Right lobe of liver (tissue), 6 donors: ENCODE results near the gene CMPK1. TPM values are rescaled to one million over a fixed set of nuclear protein-coding genes. Genes with fewer than 3 reads are reported as not detected.
"Not testable (repeated sequence)": the region's sequence is repeated elsewhere in the genome, so short reads cannot be mapped to it uniquely, and the experiment has no call there.

Source experiments
- ATAC-seq, 4 donors: fragments of 200-7000 bp; cut with Tn5 transposase; one replicate each; pipeline ENCODE4 v1.9.1; 2020; ENCODE audit warnings: mild to moderate bottlenecking in 4 of 4, moderate library complexity in 4 of 4
- DNase-seq, 3 donors: peaks; one replicate each; pipeline ENCODE4 v3.0.0-alpha.2; 2020
- H3K27ac ChIP-seq, 3 donors: fragments of 200-600 bp; one replicate each; pipeline ENCODE4 v1.8.0; 2022
- H3K27me3 ChIP-seq, 2 donors: fragments of 200-600 bp; one replicate each; pipeline ENCODE4 v1.8.0; 2022
- H3K36me3 ChIP-seq, 4 donors: fragments of 200-600 bp; sonication (generic) in 1 of 4; one replicate each; pipeline versions ENCODE4 v1.5.1 to v1.8.0; 2017 to 2022; ENCODE audit warnings: control low read depth in 1 of 4
- H3K4me1 ChIP-seq, 4 donors: fragments of 200-600 bp; sonication (generic) in 1 of 4; one replicate each; pipeline versions ENCODE4 v1.5.1 to v1.8.0; 2017 to 2022; ENCODE audit warnings: control low read depth in 1 of 4
- H3K4me3 ChIP-seq, 3 donors: fragments of 200-600 bp; one replicate each; pipeline ENCODE4 v1.8.0; 2022
- H3K9me3 ChIP-seq, 4 donors: fragments of 200-600 bp; sonication (generic) in 1 of 4; one replicate each; pipeline versions ENCODE4 v1.5.1 to v1.8.0; 2017 to 2022; ENCODE audit warnings: control low read depth in 1 of 4
- CTCF ChIP-seq, 4 donors: fragments of 200-600 bp in 3 of 4; fragments of 450-650 bp in 1 of 4; IDR thresholded peaks; one replicate each; pipeline versions ENCODE4 v1.5.1 to v1.8.0; 2016 to 2022; ENCODE audit warnings: antibody characterized with exemption in 4 of 4, mild to moderate bottlenecking in 2 of 4
- POLR2A ChIP-seq: fragments of 450-650 bp; IDR thresholded peaks from one replicate; pipeline ENCODE4 v1.6.1; 2017; ENCODE audit warnings: antibody characterized with exemption, mild to moderate bottlenecking
- WGBS: methylation state at CpG from one replicate; pipeline ENCODE4 v1.1.6; 2018; ENCODE audit warnings: low coverage, low lambda C conversion rate; ENCODE audit not compliant: insufficient coverage; ENCODE audit errors: missing lambda C conversion rate; 5-methylcytosine and 5-hydroxymethylcytosine counted together
- intact Hi-C, 2 donors: fragments of 100-400 bp; cut with DNase I; formaldehyde crosslinking; loops; one replicate each; pipeline versions ENCODE4 v1.11.2 to v1.14.1; 2022
- total RNA-seq, 6 experiments: library from RNA; depleted of rRNA in 2 of 6; stranded (reverse); fragments of >200 nt in 2 of 6; fragmentation: NEBNext Ultra II Directional in 3 of 6; extraction: Animal tissue kit (Norgen Biotek cat#: 25700) in 3 of 6; gene quantifications; one replicate each; pipeline versions ENCODE4 v1.1.0 to v1.2.4, GENCODE V29; 2016 to 2023
- donor health status: DM: no; HTN: yes; CAD: no.
- donor health status: DM: no; HTN: no; CAD: no.
- donor health status: DM: no; HTN: no; CAD: no.
- donor health status: DM: no; HTN: yes; CAD: no.
- donor health status: DM: no; HTN: yes; CAD: no.

The CMPK1 gene
- total RNA-seq, 6 experiments from 2014 or later: 101 to 160 (median 133) TPM

DNA sequence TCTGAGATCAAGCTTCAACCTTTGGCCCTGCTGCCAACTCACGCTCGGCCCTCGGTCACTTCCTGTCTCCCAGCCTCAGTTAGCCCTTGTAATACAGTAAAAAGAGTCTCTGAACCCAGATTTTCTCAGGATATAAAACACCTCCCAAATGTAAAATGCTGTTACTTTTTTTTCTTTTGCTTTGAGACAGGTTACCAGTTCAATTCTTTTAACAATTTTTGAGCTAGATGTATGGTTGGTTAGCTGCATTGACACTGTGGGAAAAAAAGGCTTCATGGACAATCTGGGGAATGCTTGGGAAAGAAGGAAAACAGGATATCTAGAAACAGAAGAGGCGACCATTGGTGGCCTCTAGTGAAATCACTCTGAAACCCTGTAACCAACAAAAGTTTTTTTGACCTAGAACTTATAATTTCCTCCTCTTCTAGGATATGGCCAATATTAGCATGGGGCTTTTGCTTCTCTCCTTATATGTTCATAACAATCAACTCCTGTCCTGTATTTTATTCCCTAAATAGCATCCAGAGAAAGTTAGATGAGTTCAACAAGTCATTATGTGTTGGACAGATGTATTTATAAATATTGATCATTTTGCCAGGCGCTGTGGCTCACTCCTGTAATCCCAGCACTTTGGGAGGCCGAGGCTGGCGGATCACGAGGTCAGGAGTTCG lies 1.3 kb downstream of the CMPK1 start:
- no peaks in the 10 kb centered on the region for H3K27me3 ChIP-seq
- 42% methylated on average over 9 of the region's 9 CpGs for WGBS
- peaks cover 0 to 33% (median 10%) of the 10 kb centered on the region in 4 donors for H3K4me1 ChIP-seq

DNA sequence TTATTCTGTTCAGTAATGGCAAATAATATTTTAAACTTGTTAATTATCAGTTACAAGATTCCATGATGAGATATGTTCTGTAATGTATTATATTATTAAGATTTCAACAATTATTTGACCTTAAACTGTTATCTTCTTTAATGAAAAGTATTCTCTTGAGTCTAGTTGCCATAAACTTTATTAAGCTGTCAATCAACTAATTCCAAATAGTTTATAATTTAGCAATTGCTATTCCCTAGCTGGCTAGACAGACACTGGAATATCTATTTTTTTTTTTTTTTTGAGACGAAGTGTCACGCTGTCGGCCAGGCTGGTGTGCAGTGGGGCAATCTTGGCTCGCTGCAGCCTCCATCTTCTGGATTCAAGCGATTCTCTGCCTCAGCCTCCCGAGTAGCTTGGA lies 3.8 kb downstream of the CMPK1 start:
- H3K27me3 ChIP-seq: no peaks in the 10 kb centered on the region
- intact Hi-C loops: no loop called here
- no peak for TF ChIP-seq POLR2A
- no peak overlapping the region for H3K4me3 ChIP-seq
- ATAC-seq: no peak
- H3K36me3 ChIP-seq: no peaks in the 10 kb centered on the region
- 17% methylated on average over 1 of the region's 6 CpGs for WGBS
- no peak for DNase-seq
- no peak overlapping the region for H3K27ac ChIP-seq
- H3K9me3 ChIP-seq: no peaks in the 10 kb centered on the region
- peaks cover 0 to 45% (median 9%) of the 10 kb centered on the region in 4 donors for H3K4me1 ChIP-seq

More for the DNA sequence above, 1.3 kb downstream of the CMPK1 start:
- no peak for TF ChIP-seq CTCF (IDR thresholded peaks at IDR 0.05)
- TF ChIP-seq POLR2A: peak; percentile 8
- no peak for ATAC-seq
- no peaks in the 10 kb centered on the region for H3K9me3 ChIP-seq
- intact Hi-C loops: no loop called here
- peak overlapping the region; percentile 94 to 98 (median 95) for H3K27ac ChIP-seq
- peak overlapping the region; percentile 81 to 90 (median 83) for H3K4me3 ChIP-seq
- no peaks in the 10 kb centered on the region for H3K36me3 ChIP-seq
- no peak for DNase-seq

- Histone ChIP-seq H3K9me3 (no peaks in the 10 kb centered on the region), H3K27me3 (no peaks in the 10 kb centered on the region), H3K27ac (no peak overlapping the region), H3K4me3 (no peak overlapping the region), H3K36me3 (peaks cover 0 to 1% (median 0%) of the 10 kb centered on the region in 4 donors), H3K4me1 (peaks cover 0 to 37% (median 6%) of the 10 kb centered on the region in 4 donors)
- intact Hi-C loops: no loop called here
- DNase-seq (no peak), ATAC-seq (no peak)
- TF ChIP-seq CTCF (IDR thresholded peaks at IDR 0.05): no peak
- TF ChIP-seq POLR2A: no peak
Measured at GRCh38 chr1:47338249-47339077, 4.9 kb downstream of the CMPK1 start.

DNA sequence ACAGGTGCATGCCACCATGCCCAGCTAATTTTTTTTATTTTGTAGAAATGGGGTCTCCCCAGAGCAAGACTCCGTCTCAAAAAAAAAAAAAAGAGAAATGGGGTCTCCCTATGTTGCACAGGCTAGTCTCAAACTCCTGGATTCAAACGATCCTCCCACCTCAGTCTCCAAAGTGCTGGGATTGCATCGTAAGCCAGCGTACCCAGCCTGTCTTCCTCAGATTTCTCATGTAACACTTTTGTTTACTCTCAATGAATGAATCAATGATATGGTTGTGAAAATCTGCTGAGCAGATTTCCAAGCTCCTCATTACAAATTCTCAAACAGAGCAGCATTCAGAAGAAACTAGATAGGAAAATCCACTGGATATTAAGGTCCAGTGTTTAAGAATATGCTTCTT lies 6.6 kb downstream of the CMPK1 start:
- no peak for TF ChIP-seq POLR2A
- no peak for TF ChIP-seq CTCF (IDR thresholded peaks at IDR 0.05)
- no peak for DNase-seq
- intact Hi-C loops: no loop called here
- peak in 3 of 4 donors; percentile 54 to 83 (median 60) for ATAC-seq
- Histone ChIP-seq H3K36me3 (peaks cover 0 to 3% (median 0%) of the 10 kb centered on the region in 4 donors), H3K27me3 (no peaks in the 10 kb centered on the region), H3K9me3 (no peaks in the 10 kb centered on the region), H3K27ac (no peak overlapping the region), H3K4me1 (peaks cover 0 to 31% (median 4%) of the 10 kb centered on the region in 4 donors), H3K4me3 (no peak overlapping the region)
- WGBS: 39% methylated on average over 4 of the region's 4 CpGs

DNA sequence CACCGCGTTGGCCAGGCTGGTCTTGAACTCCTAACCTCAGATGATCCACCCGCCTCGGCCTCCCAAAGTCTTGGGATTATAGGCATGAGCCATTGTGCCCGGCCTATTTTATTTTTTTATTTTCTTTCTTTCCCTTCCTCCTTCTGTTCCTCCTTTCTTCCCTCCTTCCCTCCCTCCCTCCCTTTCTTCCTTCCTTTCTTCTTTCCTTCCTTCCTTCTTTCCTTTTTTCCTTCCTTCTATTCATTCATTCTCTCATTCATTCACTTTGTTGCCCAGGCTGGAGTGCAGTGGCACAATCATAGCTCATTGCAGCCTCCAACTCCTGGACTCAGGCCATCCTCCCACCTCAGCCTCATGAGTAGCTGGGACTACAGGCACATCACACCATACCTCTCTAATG lies 13.4 kb downstream of the CMPK1 start:
- H3K4me1 ChIP-seq: peaks cover 0 to 14% (median 0%) of the 10 kb centered on the region in 4 donors
- ATAC-seq, H3K27ac ChIP-seq, intact Hi-C loops, H3K36me3 ChIP-seq, DNase-seq, H3K9me3 ChIP-seq, H3K4me3 ChIP-seq, H3K27me3 ChIP-seq: not testable (repeated sequence)
- no CpG with 5 or more reads among the region's 5 CpGs for WGBS
